ENCODE results near the gene TPX2. TPM values are rescaled to one million over a fixed set of nuclear protein-coding genes. Genes with fewer than 3 reads are reported as not detected.

The TPX2 gene
- total and polyA plus RNA-seq, 2 of the 8 experiments (the other 6 are each of a cell fraction or from before 2014, with no cell fraction given) = 43.6 to 125 TPM

GRCh38 chr20:31759836-31760518 lies 20.9 kb downstream of the TPX2 start (continued):
- TF ChIP-seq POU5F1 (IDR thresholded peaks at IDR 0.05; ENCODE audit: low read depth, low read length) (no peak), USF2 (IDR thresholded peaks at IDR 0.05; ENCODE audit: low read length) (no peak)
